Renal cortical epithelial cell (primary cell): ENCODE data around the gene ARL6IP4. TPM values are rescaled to one million over a fixed set of nuclear protein-coding genes. Genes with fewer than 3 reads are reported as not detected.
"Not testable (repeated sequence)": the region's sequence is repeated elsewhere in the genome, so short reads cannot be mapped to it uniquely, and the experiment has no call there.

Source experiments
- DNase-seq: peaks from one replicate; pipeline ENCODE4 v3.0.0-alpha.2; 2011; ENCODE audit warnings: low read depth
- total RNA-seq: library from RNA; depleted of rRNA; stranded (reverse); fragments of >200 nt; gene quantifications from 2 replicates; pipeline ENCODE4 v1.2.3, GENCODE V29; 2014

Gene ARL6IP4
- total RNA-seq, 1 donor from 2014 or later: 119 TPM

- no peak for DNase-seq
Measured at GRCh38 chr12:123010681-123011080, 30.2 kb downstream of the ARL6IP4 start.

- no peak for DNase-seq
Measured at GRCh38 chr12:123011701-123012100, 31.2 kb downstream of the ARL6IP4 start.

- no peak for DNase-seq
Measured at GRCh38 chr12:123013185-123014095, 33.0 kb downstream of the ARL6IP4 start.

GRCh38 chr12:123014473-123014872, 34.0 kb downstream of the ARL6IP4 start:
- DNase-seq: not testable (repeated sequence)

- no peak for DNase-seq
Measured at GRCh38 chr12:123017753-123018152, 37.3 kb downstream of the ARL6IP4 start.

GRCh38 chr12:123019841-123020138, 39.3 kb downstream of the ARL6IP4 start:
- no peak for DNase-seq

- DNase-seq: no peak
Measured at GRCh38 chr12:123021688-123022604, 41.5 kb downstream of the ARL6IP4 start.

GRCh38 chr12:123022846-123023245, 42.4 kb downstream of the ARL6IP4 start:
- no peak for DNase-seq

- peak; percentile 56 for DNase-seq
Measured at GRCh38 chr12:123024819-123025391, 44.4 kb downstream of the ARL6IP4 start.

GRCh38 chr12:123026094-123026853, 45.8 kb downstream of the ARL6IP4 start:
- no peak for DNase-seq

- no peak for DNase-seq
Measured at GRCh38 chr12:123027726-123028445, 47.4 kb downstream of the ARL6IP4 start.

- DNase-seq: no peak
Measured at GRCh38 chr12:123028475-123028874, 48.0 kb downstream of the ARL6IP4 start.

- DNase-seq: no peak
Measured at GRCh38 chr12:123029550-123029949, 49.1 kb downstream of the ARL6IP4 start.

- peak; percentile 18 for DNase-seq
Measured at GRCh38 chr12:123030686-123031085, 50.2 kb downstream of the ARL6IP4 start.

- no peak for DNase-seq
Measured at GRCh38 chr12:123031171-123031845, 50.8 kb downstream of the ARL6IP4 start.

Other genes with a start within 250 kb of the ARL6IP4 start
- gene HCAR1, start 249.8 kb upstream of the ARL6IP4 start, total RNA-seq: 0.60 and 0.87 TPM in 2 replicates
- gene DENR, start 227.9 kb upstream of the ARL6IP4 start, total RNA-seq: 46.7 and 64.9 TPM in 2 replicates
- 0.65 and 1.2 TPM in 2 replicates for gene CCDC62, start 206.1 kb upstream of the ARL6IP4 start, total RNA-seq
- gene HIP1R, start 145.2 kb upstream of the ARL6IP4 start, total RNA-seq: 90.6 and 93.9 TPM in 2 replicates
- 14.1 and 25.8 TPM in 2 replicates for gene VPS37B, start 84.6 kb upstream of the ARL6IP4 start, total RNA-seq
- gene ABCB9, start 14.2 kb upstream of the ARL6IP4 start, total RNA-seq: 3.0 and 6.5 TPM in 2 replicates
- 9.9 and 12.7 TPM in 2 replicates for gene OGFOD2, start 5.4 kb upstream of the ARL6IP4 start, total RNA-seq
- gene PITPNM2, start 170.4 kb downstream of the ARL6IP4 start, total RNA-seq: 2.4 and 16.5 TPM in 2 replicates